T47D (cell line): ENCODE measurements around the gene SIPA1L3.

Experiments
- DNase-seq, 2 experiments: peaks; one replicate each; pipeline versions ENCODE4 v3.0.0 to v3.0.0-alpha.2; 2011 to 2012; ENCODE audit warnings: low read depth in 1 of 2, low spot score in 1 of 2
- JUND ChIP-seq: IDR thresholded peaks from 2 replicates; pipeline ENCODE4 v1.6.1; 2012; ENCODE audit warnings: low read depth
- in situ Hi-C: cut with HindIII; loops from 2 replicates; pipeline ENCODE4 v1.10.0; 2016; ENCODE audit warnings: low sequenced_read_pairs, low pct_unique_long_range_greater_than_20kb

The SIPA1L3 gene

DNA sequence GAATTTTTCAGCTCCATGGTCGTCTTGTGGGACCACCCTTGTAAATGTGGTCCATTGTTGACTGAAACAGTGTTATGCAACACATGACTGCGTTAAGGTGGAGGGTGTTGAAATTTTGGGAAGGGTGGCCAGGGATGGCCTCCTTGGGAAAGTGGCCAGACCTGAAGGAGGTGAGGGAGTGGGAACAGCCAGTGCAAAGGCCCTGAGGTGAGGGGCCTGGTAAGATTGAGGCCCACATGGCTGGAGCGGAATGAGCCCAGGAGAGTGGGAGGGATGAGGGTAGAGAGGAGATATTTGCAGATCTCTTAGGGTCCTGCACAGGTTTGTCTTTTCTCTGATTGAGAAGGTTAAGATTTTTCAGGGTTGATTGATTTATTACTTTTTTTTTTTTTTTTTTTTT, 18.2 kb downstream of the SIPA1L3 start:
- in situ Hi-C loops: no loop called here
- no peak for DNase-seq

DNA sequence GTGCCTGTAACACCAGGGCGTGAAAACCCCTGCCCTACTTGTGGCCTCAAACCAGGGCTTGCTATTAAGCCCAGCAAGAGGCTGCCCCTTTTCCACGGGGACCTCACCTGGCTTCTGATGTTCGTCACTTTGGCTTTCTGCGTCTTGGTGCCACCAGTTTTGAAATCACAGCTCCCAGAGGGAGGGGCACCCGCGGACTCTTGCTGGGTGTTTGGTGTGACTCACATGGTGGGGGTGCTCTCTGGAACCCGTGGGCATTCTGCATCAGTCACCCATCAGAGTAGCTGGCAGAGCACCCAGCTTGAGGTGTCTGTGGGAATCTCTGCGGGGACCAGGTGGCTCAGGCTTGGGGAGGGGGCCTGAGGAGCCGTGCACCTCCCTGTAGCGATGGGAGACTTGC, 19.2 kb downstream of the SIPA1L3 start:
- TF ChIP-seq JUND: no peak
- no peak for DNase-seq
- in situ Hi-C loops: no loop called here

More for the DNA sequence above, 18.2 kb downstream of the SIPA1L3 start:
- TF ChIP-seq JUND: no peak

DNA sequence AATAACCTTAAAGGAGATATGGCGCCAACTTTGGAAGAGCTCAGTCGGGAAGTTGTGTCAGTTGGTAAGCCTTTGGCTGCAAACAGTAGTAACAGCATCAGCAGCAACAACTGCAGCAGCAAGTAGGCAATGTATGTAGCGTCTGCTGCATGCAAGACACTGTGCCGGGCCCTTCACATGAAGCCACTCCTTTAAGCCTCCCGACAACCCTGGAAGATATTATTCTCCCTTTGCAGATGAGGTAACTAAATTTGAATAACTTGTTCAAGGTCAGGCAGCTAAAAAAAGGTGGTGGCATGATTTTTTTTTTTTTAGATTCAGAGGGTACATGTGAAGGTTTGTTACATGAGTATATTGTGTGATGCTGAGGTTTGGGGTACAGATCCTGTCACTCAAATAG, 19.7 kb downstream of the SIPA1L3 start:
- in situ Hi-C loops: no loop called here
- DNase-seq: no peak
- no peak for TF ChIP-seq JUND

DNA sequence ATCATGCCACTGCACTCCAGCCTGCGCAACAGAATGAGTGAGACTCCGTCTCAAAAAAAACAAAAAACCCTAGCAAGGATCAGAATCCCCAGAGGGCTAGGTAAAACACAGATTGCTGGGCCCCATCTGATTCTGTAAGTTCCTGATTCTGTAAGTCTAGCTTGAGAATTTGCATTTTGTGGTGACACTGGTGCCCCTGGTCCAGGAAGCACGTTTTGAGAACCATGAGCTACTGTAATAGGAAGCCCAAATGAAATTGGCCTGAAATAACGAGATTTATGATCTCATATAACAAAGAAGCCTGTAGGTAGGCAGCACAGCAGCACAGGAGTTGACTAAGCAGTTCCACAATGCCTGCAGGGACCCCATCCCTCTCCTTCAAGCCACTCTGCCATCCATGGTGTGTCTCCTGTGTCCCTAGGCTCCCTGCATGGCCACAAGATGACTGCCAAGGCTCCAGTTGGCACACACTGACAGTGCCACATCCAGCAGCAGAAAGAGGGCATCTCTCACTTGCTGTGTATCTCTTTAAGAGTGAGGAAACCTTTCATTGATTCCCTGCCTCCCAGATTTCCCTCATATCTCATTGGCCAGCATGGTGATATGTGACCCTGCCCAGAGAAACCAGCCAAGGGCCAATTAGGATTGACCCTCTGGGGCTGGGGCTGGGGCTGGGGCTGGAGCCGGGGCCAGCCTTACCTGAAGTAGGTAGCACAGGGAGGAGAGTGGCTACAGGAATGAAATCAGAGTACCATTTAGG, 21.7 kb downstream of the SIPA1L3 start:
- no peak for DNase-seq
- in situ Hi-C loops: no loop called here
- TF ChIP-seq JUND: no peak

DNA sequence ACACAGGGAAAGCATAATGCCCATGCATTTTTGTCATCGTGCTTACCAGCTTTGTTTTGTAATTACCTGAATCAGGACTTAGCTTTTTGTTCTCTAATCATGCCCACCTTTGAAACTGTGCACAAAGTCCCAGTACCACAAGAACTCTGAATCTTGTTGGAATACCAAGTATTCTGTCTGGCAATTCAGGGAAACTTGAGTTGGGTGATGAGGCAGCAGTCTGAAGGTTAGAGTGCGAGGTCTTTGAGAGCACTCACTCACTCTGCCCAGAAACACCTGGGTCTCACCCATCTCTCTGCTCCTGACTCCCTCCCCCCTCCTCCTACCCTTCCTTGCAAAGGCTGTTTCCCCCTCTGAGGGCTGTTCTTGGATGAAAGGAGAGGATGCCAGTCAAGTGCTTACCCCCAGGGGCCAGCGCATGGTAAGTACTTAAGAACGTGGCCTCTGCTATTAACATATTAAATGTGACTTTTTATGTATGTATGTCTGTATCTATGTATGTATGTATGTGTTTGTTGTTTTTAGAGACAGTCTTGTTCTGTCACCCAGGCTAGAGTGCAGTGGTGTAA, 22.4 kb downstream of the SIPA1L3 start:
- in situ Hi-C loops: no loop called here
- no peak for DNase-seq
- TF ChIP-seq JUND: no peak

DNA sequence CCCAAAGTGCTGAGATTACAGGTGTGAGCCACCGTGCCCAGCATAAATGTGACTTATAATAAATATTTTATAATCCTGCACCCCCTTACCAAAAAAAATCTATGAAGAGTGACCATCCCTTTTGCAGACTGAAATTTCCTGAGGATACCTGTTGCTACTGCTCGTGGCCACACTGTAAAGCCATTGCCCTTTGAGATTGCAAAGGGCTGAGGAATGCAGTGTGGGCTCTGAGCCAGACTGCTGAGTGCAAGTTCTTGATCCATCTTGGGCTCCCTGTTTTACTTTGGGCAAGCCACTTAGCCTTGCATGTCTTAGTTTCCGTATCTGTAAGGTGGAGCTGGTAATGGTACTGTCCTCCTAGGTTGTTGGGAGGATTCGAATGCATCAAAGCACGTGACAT, 23.4 kb downstream of the SIPA1L3 start:
- in situ Hi-C loops: no loop called here
- TF ChIP-seq JUND: no peak
- peak in 1 of 2 experiments; percentile 30 for DNase-seq

DNA sequence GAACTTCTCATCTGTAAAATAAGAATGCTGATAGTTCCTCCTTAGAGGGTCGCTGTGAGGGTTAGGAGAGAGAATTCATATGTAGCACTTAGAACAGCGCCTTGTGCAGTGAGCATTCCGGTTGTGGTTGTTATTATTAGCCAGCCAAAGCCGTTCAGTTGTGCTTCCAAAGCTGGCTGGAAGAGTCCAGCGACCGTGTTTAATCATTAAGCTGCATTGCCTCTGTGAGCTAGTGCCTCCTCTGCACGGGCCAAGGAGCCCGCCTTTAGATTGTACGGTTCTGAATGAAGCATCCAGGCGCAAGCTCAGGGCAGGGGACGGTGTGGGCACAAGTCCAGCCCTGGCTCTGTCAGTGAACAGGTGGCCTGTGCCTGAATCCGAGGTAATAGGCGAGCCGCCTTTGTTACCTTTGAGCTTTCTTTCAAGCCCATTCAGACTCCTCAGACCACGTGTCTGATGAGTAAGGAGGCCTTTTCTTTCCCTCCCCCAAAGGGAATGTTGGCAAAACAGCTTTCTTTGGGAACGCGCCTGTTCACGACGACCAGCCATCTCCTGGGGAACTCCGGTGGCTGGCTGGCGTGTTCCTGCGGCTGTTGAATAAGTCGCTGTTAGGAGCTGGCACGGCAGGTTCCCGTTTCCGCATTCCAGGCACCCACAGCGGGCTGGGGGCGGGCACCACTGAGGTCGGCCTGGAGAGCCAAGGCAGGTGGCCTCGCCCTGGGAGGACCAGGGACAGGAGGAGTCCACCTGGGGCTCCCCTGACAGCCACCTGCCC, 25.1 kb downstream of the SIPA1L3 start:
- peak; percentile 60 to 95 for DNase-seq

DNA sequence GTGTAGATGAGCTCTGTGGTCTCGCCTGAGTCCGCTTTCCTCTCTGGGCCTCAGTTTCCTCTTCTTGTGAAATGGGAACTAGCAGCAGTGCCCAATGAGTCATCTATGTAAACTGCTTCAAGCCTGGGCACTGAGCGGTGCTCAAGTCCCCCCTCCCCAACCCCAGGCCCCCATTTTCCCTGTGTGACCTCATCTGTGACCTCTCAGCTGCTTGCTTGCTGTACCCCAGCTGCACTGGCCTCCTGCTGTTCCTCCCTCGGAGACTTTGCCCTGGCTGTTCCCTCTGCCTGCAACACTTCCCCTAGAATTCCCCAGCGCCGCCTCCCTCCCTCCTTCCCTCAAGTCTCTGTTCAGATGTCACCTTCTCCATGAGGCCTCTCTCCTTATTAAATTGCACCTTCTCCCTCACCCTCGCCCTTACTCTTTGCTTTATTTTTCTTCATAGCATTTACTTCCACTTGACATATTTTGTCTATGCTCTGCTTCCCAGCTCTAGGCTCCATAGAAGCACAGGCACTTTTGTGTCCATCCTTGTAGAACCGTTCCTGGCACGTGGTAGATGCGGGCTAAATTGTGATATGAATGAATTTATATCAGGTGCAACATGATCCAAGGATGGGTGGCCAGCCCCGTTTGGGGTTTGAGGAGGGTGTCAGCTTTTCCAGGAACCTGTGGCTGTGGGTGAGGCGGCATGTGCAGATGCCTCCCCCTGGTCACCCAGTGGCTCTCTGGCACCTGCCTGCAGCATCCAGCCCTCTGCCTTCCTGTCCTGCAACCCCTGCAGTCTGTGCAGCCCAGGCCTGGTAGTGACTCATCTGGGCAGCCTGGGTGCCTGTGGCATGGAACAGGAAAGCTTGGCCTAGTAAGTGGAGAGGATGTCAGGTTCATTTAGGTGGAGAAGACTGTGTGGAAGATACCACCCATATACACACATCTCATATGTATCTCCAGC, 26.3 kb downstream of the SIPA1L3 start:
- no peak for TF ChIP-seq JUND
- DNase-seq: peak in 1 of 2 experiments; percentile 25
- in situ Hi-C loops: no loop called here

More for the DNA sequence above, 25.1 kb downstream of the SIPA1L3 start:
- in situ Hi-C loops: no loop called here
- TF ChIP-seq JUND: peak; percentile 40; the same call in 1 of the 2 replicates

DNA sequence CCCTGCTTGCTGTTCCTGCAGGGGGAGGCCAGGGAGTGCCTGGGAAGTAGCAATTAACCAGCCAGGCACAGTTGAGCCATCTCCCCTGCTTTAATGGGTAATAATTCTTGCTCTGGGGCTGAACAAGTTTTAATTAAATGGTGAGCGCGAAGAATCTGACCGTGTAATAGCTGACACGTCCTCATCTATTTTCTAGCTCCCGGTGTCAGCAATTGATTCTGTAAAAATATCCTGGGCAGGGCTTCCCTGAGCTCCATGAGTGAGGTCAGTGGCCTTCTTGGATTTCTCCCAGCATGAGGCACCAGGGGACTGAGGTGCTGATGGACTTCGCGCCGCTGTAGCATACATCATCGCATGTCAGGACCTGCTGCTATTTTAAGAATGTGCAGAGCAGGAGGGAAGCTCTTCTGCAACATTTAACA, 26.9 kb downstream of the SIPA1L3 start:
- in situ Hi-C loops: no loop called here
- no peak for TF ChIP-seq JUND
- DNase-seq: peak in 1 of 2 experiments; percentile 27

DNA sequence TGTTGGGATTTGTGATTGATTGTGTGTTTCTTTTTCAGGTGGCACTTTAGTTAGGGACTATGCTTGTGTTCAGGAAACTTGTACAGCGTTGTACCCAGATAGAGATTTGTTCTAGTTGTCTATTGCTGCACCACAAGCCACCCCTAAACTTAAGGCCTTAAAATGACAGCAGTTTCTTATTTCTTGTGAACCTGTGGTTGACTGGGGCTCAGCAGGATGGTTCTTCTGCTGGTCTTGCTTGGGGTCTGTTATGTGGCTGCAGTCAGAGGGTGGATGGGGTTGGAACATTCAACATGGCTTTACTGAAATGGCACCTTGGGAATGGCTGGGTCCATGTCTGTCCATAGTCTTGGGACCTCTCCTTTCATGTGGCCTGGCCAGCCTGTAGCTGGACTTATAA, 28.3 kb downstream of the SIPA1L3 start:
- DNase-seq: no peak
- TF ChIP-seq JUND: no peak

DNA sequence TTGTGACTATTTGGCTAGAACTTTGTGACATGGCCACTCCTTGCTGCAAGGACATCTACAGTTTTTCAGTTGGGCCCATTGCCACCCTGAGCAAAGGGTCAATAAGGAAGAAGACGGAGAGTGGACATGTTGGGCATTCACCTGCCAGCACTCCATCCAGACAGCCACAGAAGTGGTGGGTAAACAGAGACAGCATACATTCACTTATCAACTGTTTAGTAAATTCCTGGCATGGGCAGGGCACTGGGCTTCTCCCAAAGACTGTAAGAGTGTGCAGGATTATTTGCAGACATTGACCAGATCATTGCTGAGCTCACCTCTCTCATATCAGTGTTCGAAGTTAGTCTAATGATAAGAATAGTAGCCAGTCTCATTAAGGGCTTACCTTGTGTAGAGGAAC, 29.2 kb downstream of the SIPA1L3 start:
- DNase-seq: no peak
- no peak for TF ChIP-seq JUND
- in situ Hi-C loops: no loop called here

More for the DNA sequence above, 28.3 kb downstream of the SIPA1L3 start:
- in situ Hi-C loops: no loop called here

DNA sequence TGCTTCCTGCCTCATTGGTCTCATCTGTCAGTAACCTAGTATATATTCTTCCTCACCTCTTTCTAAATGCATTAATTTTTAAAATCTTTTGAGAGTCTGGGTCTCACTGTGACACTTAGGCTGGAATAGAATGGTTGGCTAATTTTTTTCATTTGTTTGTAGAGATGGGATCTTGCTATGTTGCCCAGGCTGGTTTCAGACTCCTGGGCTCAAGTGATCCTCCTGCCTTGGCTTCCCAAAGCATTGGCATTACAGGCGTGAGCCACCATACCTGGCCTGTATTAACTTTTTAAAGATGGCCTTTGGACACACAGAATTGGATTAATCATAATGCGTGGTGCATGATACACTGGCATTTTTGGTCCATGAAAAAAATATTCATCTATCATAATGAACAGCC, 29.9 kb downstream of the SIPA1L3 start:
- DNase-seq: no peak
- in situ Hi-C loops: no loop called here
- TF ChIP-seq JUND: no peak
